Measurements from ENCODE around the gene WDR13.

WDR13 gene

DNA sequence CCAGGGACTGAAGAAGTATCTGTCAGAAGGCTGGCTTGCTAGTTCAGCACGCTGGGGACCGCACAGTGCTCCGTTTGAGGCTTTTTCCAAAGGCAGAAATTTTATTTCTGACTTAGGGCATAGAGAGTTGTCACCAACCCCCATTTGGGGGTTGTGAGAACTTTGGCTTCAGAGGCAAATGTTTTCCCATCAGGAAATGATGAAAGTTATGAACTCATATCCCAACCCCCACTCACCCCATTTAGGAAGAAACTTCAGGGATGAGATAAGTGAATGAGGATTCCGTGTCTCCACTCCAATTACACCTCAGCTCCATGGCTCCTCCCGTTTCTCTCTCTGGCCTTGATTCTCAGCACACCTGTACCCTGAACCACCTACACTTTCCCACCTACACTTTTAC, 4.3 kb upstream of the WDR13 start:
- no peak overlapping the region for H3K4me3 ChIP-seq (ENCODE audit: low read depth, low read length)

DNA sequence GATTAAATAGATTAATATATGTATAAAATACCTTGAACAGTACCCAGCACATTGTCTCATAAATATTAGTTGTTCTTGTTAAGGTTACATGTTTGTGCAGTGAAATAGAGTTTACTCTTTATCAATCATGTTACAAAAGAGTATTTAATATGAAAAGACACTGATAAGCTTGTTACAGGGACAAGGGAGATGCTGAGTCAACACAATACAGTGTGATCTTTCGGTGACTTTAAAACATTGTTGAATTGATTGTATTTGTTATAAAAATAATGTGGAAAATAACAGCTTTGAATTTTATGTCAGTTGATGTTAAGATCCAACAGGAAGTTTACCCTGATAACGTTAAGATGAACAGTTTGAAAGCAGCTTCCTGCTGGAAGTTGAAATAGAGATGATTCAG, 1.4 kb upstream of the WDR13 start:
- H3K4me3 ChIP-seq (ENCODE audit: low read depth, low read length), result no peak overlapping the region

DNA sequence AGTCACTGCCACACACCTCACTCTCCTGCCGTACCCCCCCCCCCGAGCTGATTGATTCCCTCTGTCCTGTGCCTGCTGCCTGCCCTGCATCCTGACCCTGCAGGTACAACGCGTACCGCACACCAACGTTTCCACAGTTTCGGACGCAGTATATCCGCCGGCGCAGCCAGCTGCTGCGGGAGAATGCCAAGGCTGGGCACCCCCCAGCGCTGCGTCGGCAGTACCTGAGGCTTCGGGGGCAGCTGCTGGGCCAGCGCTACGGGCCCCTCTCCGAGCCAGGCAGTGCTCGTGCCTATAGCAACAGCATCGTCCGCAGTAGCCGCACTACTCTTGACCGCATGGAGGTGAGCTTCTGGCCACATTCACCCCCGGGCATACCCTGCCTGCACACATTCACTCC, 1.3 kb downstream of the WDR13 start:
- no peak overlapping the region for H3K4me3 ChIP-seq (ENCODE audit: low read depth, low read length)

DNA sequence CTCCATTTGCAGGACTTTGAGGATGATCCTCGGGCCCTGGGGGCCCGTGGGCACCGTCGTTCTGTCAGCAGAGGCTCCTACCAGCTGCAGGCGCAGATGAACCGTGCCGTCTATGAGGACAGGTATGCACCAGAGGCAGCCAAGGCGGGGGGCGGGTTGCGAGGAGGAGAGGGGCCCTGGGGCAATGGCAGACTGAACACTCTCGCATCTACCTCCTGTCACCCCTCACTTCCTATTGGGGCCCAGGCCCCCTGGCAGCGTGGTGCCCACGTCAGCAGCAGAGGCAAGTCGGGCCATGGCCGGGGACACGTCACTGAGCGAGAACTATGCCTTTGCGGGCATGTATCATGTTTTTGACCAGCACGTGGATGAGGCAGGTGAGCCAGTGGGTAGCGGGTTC, 2.0 kb downstream of the WDR13 start:
- H3K4me3 ChIP-seq (ENCODE audit: low read depth, low read length), result no peak overlapping the region

DNA sequence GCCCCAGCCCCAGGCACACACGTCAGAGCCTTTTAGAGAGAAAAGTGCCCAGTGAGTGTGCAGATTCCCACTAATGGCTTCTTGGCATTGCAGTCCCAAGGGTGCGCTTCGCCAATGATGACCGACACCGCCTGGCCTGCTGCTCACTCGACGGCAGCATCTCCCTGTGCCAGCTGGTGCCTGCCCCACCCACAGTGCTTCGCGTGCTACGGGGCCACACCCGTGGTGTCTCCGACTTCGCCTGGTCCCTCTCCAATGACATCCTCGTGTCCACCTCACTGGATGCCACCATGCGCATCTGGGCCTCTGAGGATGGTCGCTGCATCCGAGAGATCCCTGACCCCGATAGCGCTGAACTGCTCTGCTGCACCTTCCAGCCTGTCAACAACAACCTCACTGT, 2.9 kb downstream of the WDR13 start:
- no peak overlapping the region for H3K4me3 ChIP-seq (ENCODE audit: low read depth, low read length)

DNA sequence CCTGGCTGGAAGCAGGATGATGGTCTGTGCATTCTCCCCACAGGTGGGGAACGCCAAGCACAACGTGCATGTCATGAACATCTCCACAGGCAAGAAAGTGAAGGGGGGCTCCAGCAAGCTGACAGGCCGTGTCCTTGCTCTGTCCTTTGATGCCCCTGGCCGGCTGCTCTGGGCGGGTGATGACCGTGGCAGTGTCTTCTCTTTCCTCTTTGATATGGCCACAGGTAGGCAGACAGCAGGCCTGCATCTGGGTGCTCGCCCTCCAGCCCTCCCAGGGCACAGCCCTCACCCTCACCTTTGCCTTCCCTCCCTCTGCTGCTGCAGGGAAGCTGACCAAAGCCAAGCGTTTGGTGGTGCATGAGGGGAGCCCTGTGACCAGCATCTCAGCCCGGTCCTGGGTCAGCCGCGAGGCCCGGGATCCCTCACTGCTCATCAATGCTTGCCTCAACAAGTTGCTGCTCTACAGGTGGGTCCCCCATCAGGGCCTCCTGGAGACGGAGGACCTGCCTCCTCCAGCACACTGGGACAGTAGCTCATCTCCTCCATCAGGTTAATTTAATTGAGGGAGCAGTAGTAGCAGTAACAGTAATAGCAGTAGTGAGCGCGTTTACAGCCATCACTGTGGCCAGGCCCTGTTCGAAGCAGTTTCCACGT, 4.6 kb downstream of the WDR13 start:
- no peak overlapping the region for H3K4me3 ChIP-seq (ENCODE audit: low read depth, low read length)

DNA sequence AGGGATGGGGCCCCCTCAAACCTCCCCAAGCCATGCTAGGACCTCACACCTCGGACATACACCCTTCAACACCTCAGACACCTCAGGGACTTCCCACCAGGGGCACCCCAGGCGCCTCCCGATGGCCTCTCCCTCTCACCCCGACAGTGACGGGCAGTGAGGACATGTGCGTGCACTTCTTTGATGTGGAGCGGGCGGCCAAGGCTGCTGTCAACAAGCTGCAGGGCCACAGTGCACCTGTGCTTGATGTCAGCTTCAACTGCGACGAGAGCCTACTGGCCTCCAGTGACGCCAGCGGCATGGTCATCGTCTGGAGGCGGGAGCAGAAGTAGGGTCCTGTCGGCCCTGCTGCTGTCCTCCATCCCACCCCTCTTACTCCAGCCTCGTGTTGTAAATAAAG, 7.4 kb downstream of the WDR13 start:
- H3K4me3 ChIP-seq (ENCODE audit: low read depth, low read length), result no peak overlapping the region

DNA sequence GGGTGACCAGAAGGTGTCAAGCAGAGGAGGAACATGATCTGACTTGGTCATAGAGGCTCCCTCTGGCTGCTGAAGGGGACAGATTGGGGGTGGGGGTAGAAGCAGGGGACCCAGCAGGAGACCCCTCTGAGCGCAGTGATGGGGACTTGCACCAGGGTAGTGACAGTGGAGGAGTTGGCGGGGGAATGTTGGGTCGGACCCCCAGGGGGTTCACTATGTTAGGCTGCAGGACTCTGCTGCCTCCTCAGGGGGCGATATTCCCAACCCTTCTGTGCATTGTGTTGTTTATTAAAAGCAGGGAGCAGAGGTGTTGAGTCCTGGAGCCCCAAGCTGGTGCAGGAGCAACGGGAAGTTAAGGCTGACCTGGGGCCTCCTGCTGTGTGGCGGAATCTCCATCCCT, 8.8 kb downstream of the WDR13 start:
- no peak overlapping the region for H3K4me3 ChIP-seq (ENCODE audit: low read depth, low read length)

DNA sequence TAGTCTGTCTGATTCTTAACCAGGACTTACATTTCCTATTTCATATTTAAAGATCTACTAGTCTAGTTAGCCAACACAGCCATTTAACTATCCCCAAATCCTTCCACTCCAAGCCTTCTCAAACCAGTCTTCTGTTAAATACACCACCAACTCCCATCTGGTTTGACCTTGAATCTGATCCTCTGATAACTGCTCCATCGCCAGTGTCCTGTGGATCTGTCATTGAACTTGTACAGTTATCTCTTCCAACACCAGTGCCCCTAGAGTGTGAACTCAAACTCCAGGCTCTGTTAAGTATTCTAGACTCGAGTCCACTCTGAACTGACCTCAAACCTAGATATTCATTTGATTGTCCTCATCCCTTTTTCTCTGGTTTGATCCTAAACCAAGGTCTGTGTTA, 14.4 kb downstream of the WDR13 start:
- H3K4me3 ChIP-seq (ENCODE audit: low read depth, low read length), result no peak overlapping the region

DNA sequence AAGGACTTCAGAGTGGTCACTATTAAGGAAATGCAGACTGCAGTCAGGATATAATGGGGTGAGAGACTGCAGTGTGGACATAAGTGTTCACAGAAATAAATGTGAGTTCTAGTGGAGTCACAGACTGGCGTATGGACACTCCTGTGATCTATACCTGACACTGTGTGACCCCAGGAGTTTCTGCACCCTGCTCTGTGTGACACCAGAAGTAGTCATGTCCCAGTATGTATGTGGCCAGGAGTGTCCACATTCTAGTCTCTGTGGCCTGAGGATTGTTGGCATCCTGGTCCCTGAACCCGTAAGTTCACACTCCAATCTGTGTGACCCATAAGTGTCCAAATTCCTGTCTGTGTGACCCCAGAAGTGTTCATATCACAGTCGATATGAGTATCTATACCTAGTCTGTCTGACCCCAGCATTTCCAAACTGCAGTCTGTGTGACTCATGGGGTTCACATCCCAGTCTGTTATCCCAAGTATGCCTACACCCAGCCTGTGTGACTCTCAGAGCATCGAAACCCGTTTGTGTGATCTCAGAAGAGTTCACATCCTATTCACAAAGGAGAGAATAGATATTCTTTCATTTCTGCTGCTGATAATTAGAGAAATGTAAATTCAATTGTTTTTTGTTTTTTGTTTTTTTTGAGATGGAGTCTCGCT, 16.3 kb downstream of the WDR13 start:
- H3K4me3 ChIP-seq (ENCODE audit: low read depth, low read length), result no peak overlapping the region

DNA sequence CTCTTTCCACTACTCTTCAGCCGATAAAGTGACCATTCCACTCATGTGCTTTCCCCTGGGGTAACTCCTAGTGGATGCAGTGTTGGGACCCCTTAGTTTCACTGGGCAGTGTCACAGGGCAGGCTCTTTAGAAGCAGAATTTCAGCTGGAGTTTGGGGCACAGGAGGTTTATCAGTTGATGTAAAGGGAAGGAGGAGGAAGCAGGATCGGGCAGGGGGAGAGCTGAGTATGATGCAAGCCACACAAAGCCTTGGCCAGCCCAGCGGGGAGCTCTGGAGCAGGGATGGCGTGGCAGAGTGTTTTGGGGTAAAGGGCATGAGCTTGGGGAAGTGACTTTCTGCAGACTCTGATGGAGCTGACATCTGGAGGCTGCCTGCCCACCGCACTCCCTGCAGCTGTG, 19.3 kb downstream of the WDR13 start:
- H3K4me3 ChIP-seq (ENCODE audit: low read depth, low read length), result no peak overlapping the region

DNA sequence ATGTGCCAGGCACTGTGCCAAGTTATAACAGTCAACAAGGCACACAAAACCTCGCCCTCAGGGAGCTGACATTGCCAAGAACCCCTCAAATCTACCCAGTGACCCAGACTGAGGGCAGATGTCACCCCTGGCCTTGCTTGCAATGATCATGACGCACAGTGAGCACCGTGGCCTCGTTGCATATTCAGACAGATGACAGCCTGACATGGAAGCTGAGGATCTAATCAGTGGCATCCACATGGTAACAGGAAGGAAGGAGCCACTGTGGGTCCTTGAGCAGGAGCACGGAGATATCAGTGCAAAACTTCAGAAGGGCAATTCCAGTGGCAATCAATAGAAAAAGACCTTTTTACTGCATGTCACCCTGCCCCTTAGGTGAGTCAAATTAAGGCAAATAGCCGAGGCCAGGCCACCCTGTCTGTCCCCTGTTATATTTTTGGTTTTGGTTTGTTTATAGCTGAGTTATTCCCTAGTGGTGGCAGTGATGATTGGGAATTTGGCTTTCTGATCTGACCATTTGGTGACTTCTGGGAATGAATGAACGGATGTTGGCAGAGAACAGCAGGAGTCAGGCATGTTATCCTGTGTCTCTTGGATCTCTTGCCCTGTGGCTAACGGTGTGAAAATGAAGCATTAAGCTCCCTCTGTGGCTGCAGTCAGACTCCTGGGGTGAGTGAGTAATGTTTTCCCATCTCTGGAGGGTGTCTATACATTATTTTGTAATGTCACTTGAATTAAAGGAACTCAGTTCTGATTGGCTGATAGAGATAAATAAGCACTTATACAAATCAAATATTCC, 20.4 kb downstream of the WDR13 start:
- H3K4me3 ChIP-seq (ENCODE audit: low read depth, low read length), result no peak overlapping the region

DNA sequence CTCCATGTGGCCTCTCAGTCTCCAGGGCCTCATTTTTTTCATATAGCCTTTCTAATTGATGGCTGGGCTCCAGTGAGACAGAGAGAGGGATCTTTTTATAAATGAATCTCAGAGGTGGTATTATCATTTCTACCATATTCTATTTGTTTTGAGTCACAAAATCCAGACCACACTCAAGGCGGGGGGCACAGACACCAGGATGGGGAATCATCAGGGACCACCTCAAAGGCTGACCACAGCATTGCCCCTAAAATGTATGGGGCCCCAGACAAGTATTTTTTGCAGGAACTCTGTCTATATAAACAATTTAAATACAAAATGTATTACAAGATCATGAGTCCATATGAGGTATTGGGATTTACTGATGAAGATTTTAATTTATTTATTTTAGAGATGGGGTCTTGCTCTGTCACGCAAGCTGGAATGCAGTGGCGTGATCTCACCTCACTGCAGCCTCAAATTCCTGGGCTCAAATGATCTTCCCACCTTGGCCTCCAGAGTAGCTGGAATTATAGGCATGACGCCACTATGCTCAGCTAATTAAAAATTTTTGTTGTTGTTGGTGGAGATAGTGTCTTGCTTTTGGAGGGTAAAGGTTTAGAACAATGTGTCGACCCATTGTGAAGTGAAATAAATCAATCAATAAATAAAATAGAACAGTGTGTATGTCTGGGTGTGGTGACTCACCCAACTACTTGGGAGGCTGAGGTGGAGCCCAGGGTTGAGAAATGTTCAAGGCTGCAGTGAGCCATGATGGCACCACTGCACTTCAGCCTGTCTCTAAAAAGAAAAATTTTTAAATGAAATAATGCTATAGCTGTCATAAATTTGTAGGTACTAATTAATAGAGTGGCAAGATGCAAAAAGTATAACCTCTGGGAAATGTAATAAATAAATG, 29.4 kb downstream of the WDR13 start:
- H3K4me3 ChIP-seq (ENCODE audit: low read depth, low read length), result no peak overlapping the region

DNA sequence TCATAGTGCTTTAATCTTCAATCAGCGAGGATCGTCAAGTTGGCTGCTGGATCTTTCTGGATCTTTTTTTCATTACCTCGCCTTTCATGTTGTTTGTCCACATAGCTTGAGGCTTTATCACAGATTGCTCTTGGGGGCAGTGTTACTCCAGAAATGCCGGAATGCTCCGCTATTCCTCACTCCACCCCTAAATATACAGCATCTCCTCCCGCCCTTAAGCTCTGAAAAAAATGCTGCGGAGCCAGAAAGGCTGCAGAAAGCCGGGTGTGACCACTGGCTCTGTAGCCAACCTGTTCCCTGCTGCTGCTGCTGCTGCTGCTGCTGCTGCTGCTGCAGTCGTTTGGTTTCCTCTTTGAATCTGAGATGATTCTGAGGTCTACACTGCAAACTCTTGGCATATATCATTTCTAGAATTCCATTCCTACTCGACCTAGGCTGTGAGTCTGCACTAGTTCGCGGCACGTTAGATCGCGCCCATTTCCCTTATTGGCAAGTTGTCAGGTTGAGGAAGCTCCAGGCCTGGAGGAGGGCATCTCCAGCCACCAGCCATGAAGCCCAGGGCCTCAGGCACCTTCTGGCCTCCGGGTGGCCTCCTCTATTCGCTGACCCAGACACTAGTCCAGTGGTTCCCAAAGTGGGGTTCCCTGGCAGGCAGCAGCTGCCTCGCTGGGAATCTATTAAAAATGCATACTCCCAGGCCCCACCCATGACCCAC, 34.2 kb downstream of the WDR13 start:
- H3K4me3 ChIP-seq (ENCODE audit: low read depth, low read length), result no peak overlapping the region

DNA sequence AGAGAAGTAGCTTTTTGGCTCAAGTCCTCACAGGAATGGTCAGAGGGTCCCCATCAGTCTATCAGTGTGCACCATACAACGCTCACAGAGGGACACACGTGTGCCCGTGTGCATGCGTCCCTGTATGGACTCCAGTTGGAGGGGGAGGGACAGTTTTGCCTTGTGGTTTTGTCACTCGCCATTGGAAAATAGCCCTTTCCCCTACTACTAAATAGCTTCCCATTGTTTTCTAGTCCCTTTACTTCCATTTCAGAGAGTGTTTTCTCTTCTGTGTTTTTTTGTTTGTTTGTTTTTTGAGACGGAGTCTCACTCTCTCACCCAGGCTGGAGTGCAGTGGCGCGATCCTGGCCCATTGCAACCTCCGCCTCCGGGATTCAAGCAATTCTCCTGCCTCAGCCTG, 34.9 kb downstream of the WDR13 start:
- H3K4me3 ChIP-seq (ENCODE audit: low read depth, low read length), result no peak overlapping the region

DNA sequence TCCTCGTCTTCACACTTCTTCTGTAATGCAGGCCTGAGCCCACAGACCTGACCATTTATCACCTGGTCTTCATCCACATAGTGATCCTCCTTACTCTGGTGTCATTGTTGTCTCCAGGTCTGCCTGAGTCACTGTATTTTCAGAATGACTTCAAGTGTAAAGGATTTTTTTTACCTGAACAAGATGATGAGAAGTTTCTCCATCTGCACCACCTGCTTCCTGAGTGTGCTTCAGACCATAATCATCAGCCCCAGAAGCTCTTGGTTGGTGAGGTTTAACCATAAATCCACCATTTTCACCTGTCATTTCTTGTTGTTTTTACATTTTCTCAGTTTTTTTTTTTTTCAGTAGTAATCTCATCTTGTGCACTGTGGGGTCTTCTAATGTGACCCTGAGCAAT, 39.0 kb downstream of the WDR13 start:
- no peak overlapping the region for H3K4me3 ChIP-seq (ENCODE audit: low read depth, low read length)

DNA sequence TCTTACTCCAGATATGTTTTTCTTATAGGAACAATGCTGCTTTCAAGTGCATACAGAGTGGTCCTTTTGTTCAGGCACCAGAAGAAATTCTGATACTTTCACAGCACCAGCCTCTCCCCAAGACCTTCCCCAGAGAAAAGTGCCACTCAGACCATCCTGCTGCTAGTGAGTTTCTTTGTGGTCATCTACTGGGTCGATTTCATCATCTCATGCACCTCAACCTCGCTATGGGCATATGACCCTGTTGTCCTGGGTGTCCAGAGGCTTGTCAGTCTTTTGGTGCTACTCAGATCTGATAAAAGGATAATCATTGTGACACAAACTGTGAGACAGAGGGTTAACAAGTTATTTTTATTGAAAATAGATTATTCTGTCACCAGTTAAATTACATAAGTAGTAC, 39.5 kb downstream of the WDR13 start:
- H3K4me3 ChIP-seq (ENCODE audit: low read depth, low read length), result no peak overlapping the region

DNA sequence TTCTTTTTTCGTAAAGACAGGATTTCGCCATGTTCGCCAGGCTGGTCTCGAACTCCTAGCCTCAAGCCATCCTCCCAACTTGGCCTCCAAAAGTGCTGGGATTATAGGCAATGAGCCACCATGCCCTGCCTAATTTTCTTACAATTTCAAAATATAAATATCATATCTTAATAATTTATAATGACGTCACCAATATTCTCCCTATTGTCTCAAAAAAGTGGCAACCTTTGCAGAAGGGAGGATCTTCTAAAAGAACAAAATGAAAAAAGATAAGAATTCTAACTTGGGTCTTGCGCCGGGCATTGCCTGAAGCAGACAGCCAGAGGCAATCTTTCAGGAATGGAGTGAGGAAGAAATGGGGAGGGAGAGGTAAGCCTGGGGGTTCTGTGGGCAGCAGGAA, 48.4 kb downstream of the WDR13 start:
- H3K4me3 ChIP-seq (ENCODE audit: low read depth, low read length), result no peak overlapping the region

DNA sequence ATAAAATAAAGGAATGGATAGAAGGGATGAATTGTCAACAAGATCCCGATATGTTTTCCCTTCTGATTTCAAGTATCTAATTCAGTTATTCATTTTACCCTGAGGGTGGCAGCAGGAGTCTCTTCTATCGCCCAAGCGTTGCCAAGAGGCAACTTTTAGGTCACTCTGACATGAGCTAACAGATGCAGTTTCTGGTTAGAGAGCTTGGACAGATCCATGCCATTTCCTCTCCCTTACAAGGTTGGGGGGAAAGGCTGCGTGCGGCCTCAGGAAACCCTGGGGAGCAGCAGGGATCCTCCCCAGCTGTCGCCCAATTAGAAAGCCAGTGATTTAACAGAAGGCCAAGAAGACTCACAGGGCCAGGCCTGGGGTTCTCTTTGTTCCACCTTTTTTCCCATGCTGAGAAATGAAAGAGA, 51.1 kb downstream of the WDR13 start:
- H3K4me3 ChIP-seq (ENCODE audit: low read depth, low read length), result no peak overlapping the region

DNA sequence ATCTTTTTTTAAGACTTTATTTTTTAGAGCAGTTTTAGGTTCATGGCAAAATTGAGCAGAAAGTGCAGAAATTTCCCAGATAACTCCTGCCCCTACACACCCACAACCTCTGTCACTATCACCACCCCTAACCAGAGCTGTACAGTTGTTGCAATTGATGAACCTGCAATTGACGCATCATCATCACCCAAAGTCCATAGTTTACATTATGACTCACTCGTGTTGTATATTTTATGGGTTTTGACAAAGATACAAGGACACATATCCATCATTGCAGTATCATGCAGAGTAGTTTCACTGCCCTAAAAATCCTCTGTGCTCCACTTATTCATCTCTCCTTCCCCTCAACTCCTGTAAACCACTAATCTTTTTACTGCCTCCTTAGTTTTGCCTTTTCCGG, 51.8 kb downstream of the WDR13 start:
- H3K4me3 ChIP-seq (ENCODE audit: low read depth, low read length), result no peak overlapping the region

Data from iPS-11a (cell line).